ENCODE data around the gene DNAL4.

DNAL4 gene

GRCh38 chr22:38788846-38789245 is 5.1 kb downstream of the DNAL4 start:
- Histone ChIP-seq H3K9me3 (ENCODE audit: insufficient read depth, low read length) (no peaks in the 10 kb centered on the region), H2AFZ (ENCODE audit: low read depth, low read length) (no peak overlapping the region), H3K27ac (ENCODE audit: low read length) (no peak overlapping the region), H3K4me1 (ENCODE audit: low read length) (peaks cover 7% of the 10 kb centered on the region), H3K36me3 (replicated peaks; ENCODE audit: low read depth, low read length) (no peaks in the 10 kb centered on the region), H3K4me2 (ENCODE audit: low read length) (no peak overlapping the region), H4K20me1 (ENCODE audit: insufficient read depth, low read length) (no peaks in the 10 kb centered on the region), H3K9ac (ENCODE audit: low read length) (no peak overlapping the region), H3K79me2 (ENCODE audit: low read length) (0 out of 2 replicates have a peak, but pooled peaks cover 3% of the 10 kb centered on the region), H3K27me3 (ENCODE audit: low read depth, low read length) (no peaks in the 10 kb centered on the region), H3K4me3 (ENCODE audit: low read length) (no peak overlapping the region)
- no peak for TF ChIP-seq EZH2phosphoT487 (IDR thresholded peaks at IDR 0.05; ENCODE audit: low read depth)
- TF ChIP-seq CTCF (IDR thresholded peaks at IDR 0.05; ENCODE audit: low read depth, low read length) = no peak

GRCh38 chr22:38788021-38788816 is 5.7 kb downstream of the DNAL4 start:
- Histone ChIP-seq H3K79me2 (ENCODE audit: low read length) (no peaks in the 10 kb centered on the region), H3K36me3 (replicated peaks; ENCODE audit: low read depth, low read length) (no peaks in the 10 kb centered on the region), H3K4me1 (ENCODE audit: low read length) (peaks cover 4% of the 10 kb centered on the region), H3K9ac (ENCODE audit: low read length) (no peak overlapping the region), H3K4me2 (ENCODE audit: low read length) (no peak overlapping the region), H2AFZ (ENCODE audit: low read depth, low read length) (no peak overlapping the region), H4K20me1 (ENCODE audit: insufficient read depth, low read length) (no peaks in the 10 kb centered on the region), H3K27me3 (ENCODE audit: low read depth, low read length) (no peaks in the 10 kb centered on the region), H3K9me3 (ENCODE audit: insufficient read depth, low read length) (no peaks in the 10 kb centered on the region), H3K27ac (ENCODE audit: low read length) (no peak overlapping the region), H3K4me3 (ENCODE audit: low read length) (no peak overlapping the region)
- TF ChIP-seq CTCF (IDR thresholded peaks at IDR 0.05; ENCODE audit: low read depth, low read length) (no peak), EZH2phosphoT487 (IDR thresholded peaks at IDR 0.05; ENCODE audit: low read depth) (no peak)

GRCh38 chr22:38786631-38787030 is 7.3 kb downstream of the DNAL4 start:
- Histone ChIP-seq H2AFZ (ENCODE audit: low read depth, low read length) (no peak overlapping the region), H3K9ac (ENCODE audit: low read length) (no peak overlapping the region), H3K27ac (ENCODE audit: low read length) (no peak overlapping the region), H3K79me2 (ENCODE audit: low read length) (no peaks in the 10 kb centered on the region), H3K27me3 (ENCODE audit: low read depth, low read length) (no peaks in the 10 kb centered on the region), H3K4me1 (ENCODE audit: low read length) (no peaks in the 10 kb centered on the region), H3K36me3 (replicated peaks; ENCODE audit: low read depth, low read length) (no peaks in the 10 kb centered on the region), H3K4me2 (ENCODE audit: low read length) (no peak overlapping the region), H3K9me3 (ENCODE audit: insufficient read depth, low read length) (no peaks in the 10 kb centered on the region), H3K4me3 (ENCODE audit: low read length) (no peak overlapping the region), H4K20me1 (ENCODE audit: insufficient read depth, low read length) (no peaks in the 10 kb centered on the region)
- TF ChIP-seq CTCF (IDR thresholded peaks at IDR 0.05; ENCODE audit: low read depth, low read length) = no peak
- no peak for TF ChIP-seq EZH2phosphoT487 (IDR thresholded peaks at IDR 0.05; ENCODE audit: low read depth)

GRCh38 chr22:38784856-38785255 is 9.1 kb downstream of the DNAL4 start:
- no peak overlapping the region for H3K4me3 ChIP-seq (ENCODE audit: low read length)
- H3K9me3 ChIP-seq (ENCODE audit: insufficient read depth, low read length) = no peaks in the 10 kb centered on the region
- H3K27me3 ChIP-seq (ENCODE audit: low read depth, low read length) = no peaks in the 10 kb centered on the region
- H3K4me1 ChIP-seq (ENCODE audit: low read length) = no peaks in the 10 kb centered on the region
- H4K20me1 ChIP-seq (ENCODE audit: insufficient read depth, low read length) = no peaks in the 10 kb centered on the region
- no peak for TF ChIP-seq EZH2phosphoT487 (IDR thresholded peaks at IDR 0.05; ENCODE audit: low read depth)
- no peak for TF ChIP-seq CTCF (IDR thresholded peaks at IDR 0.05; ENCODE audit: low read depth, low read length)
- no peak overlapping the region for H3K27ac ChIP-seq (ENCODE audit: low read length)
- no peaks in the 10 kb centered on the region for H3K79me2 ChIP-seq (ENCODE audit: low read length)
- H3K4me2 ChIP-seq (ENCODE audit: low read length) = no peak overlapping the region
- H3K9ac ChIP-seq (ENCODE audit: low read length) = no peak overlapping the region
- no peak overlapping the region for H2AFZ ChIP-seq (ENCODE audit: low read depth, low read length)
- no peaks in the 10 kb centered on the region for H3K36me3 ChIP-seq (replicated peaks; ENCODE audit: low read depth, low read length)

All from OCI-LY3 (cell line).